Activated gamma-delta T cell treated with Interleukin-2 at 50 U/mL for 16 hours (primary cell): ENCODE data around the gene SLC26A2.
"Not testable (repeated sequence)": the region's sequence is repeated elsewhere in the genome, so short reads cannot be mapped to it uniquely, and the experiment has no call there.

ENCODE experiments used
- DNase-seq: peaks from one replicate; pipeline ENCODE4 v3.0.0-alpha.2; 2020

Gene SLC26A2

GRCh38 chr5:149937610-149938009, 22.9 kb upstream of the SLC26A2 start:
- no peak for DNase-seq

DNA sequence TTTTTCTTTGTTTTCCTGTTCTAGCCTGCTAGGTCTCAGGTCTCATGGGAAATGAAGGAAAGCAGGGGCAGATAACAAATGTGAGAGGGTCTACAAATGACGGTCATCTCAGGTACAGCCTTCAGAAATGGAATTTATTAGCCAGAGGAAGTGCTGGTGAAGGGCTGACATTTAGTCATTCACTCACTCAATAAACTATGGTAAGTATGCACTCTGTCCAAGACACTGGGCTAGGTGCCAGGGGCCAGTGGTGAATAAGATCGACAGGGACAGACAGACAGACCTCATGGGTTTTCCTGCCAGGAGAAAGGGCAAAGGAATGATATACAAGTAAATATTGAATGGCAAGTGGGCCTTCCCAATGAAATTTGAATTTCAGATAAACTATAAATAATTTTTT, 22.3 kb upstream of the SLC26A2 start:
- DNase-seq: no peak

DNA sequence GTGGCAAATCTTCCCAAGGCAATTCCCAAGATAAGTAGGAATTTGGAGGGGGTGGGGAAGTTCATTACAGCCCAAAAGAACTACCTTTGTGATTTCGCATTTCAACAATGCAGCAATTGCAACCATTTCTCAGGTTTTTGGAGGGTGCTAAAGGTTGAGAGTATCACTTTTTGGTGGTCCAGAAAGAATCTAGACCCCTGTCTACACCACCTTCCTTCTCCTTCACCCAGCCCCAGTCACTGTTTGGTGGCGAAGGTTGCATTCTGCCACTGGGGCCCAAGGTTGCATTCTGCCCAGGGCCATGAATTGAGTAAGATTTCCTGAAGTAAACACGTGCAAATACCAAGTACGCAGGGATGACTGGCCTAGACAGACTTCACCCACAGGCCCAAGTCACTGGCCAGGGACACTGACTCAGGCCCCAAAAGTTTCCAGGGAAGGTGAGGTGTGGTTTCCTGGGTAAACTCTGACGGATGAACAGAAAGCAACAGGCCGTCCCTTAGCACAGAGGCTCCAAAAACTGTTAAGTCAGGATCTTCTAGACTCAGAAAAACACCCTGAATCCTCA, 21.7 kb upstream of the SLC26A2 start:
- DNase-seq: no peak

GRCh38 chr5:149939546-149939945, 21.0 kb upstream of the SLC26A2 start:
- no peak for DNase-seq

DNA sequence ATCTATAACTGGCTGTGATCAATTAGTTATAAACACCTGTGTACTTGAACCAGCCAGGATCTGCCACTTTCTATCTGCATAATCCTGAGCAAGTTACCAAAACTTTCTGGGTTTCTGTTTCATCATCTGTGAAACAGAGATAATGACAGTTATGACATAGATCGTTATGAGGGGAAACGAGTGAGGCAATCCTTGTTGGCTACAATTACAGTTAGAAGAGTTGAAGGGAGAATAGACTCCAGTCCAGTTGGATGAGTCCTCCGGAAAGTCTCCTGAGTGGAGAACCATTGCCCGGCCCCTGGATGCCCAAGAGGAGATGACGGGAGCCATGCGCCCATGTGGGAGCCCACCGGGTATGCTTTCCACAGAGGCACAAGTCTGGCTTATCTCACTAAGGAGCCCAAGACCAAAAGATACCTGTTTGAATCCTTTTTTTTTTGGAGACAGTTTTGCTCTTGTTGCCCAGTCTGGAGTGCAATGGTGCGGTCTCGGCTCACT, 20.4 kb upstream of the SLC26A2 start:
- no peak for DNase-seq

- no peak for DNase-seq
Observed at GRCh38 chr5:149940941-149941644, 19.5 kb upstream of the SLC26A2 start.

DNA sequence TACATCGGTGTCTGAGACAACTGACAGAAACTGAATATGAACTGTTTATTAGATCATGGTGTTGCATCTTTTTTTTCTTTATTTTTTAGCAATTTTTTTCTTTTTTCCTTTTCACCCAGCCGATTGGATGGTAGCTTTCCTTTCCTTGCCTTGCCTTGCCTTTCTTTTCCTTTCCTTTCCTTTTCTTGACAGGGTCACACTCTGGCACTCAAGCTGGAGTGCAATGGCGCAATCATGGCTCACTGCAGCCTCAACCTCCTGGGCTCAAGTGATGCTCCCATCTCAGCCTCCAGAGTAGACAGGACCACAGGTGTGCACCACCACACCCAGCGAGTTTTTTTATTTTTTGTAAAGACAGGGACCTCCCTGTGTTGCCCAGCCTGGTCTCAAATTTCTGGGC, 18.8 kb upstream of the SLC26A2 start:
- no peak for DNase-seq

- no peak for DNase-seq
Observed at GRCh38 chr5:149942199-149942598, 18.4 kb upstream of the SLC26A2 start.

GRCh38 chr5:149942741-149943169, 17.8 kb upstream of the SLC26A2 start:
- not testable (repeated sequence) for DNase-seq

DNA sequence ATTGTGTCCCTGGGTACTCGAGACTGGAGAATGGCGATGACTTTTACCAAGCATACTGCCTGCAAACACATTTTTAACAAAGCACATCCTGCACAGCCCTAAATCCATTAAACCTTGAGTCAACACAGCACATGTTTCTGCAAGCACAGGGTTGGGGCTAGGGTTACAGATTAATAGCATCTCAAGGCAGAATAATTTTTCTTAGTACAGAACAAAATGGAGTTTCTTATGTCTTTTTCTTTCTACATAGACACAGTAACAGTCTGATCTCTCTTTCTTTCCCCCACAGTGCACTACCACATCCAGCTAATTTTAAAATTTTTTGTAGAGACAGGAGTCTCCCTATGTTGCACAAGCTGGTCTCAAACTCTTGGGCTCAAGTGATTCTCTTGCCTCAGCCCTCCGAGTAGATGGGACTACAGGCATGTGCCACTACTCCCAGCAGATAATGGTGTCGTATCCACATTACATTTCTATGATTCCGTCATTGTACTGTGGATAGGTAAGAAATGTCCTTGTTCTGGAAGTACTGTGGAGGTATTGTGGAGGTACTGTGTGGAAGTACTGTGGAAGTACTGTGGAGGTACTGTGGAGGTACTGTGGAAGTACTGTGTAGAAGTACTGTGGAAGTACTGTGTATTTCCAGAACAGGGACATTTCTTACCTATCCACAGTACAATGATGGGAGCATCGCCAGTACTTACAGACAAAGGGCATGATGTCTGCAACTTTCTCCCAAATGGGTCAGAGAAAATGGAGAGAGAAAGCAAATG, 17.2 kb upstream of the SLC26A2 start:
- DNase-seq: not testable (repeated sequence)

DNA sequence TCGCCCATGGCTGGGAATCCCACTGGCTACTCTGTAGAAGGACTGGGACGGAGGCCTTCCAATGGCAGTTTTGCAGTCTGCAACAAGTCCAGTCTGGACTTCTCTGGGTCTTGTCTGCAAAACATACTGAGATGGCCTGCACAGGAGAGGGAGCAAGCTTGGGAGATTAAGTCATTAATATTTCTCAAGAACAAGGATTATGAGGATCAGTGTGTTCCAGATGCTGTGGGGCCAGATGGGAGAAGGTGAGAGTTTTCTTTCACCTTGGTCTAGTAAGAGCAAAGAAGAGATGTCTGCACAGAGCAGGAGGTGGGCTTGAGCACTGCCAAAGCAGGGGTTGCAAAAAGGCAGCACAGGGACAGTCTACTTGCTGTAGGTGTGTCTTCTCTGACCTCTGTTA, 15.9 kb upstream of the SLC26A2 start, which contains the start of gene PDE6A:
PDE6A (minus strand) TSS at position 128 of the 400 bp plus-strand sequence; CDS start at position 8, 120 bp downstream.
- no peak for DNase-seq

DNA sequence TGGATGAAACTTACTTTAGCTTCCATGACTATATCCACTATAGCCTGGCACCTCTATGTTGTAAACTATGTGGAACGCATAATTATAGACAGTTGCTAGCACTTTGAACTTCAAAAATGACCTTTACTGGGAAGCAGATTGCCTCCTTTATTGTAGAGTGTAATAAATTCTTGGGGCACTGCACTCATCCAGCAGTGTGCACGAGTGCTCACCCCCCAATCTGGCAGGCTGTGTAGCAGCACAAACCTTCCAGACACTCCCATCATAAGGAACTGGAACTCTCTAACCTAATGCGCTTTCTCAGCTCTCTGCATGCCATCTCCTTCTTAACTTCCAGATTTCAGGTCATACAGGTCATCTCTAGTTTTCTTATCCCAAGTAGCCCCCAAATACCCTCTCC, 14.4 kb upstream of the SLC26A2 start:
- no peak for DNase-seq

DNA sequence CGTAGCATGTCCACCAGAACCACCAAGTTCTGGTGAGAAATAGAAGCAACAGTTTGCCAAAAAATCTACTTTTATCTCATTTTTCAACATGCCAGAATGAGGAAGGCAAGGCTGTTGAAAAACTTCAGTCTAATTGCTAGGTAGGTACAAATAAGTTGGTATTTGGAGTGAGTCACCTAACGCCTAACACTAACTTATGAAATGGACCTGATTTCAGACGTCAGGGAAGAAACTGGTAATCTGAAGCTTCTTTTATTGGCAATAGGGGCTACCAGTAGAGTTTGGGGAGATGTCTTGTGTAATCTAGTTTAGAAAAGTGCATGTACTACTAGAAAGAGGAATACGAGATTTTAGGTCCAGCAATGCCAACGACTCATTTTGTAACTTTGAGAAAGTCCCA, 11.6 kb upstream of the SLC26A2 start:
- no peak for DNase-seq

DNA sequence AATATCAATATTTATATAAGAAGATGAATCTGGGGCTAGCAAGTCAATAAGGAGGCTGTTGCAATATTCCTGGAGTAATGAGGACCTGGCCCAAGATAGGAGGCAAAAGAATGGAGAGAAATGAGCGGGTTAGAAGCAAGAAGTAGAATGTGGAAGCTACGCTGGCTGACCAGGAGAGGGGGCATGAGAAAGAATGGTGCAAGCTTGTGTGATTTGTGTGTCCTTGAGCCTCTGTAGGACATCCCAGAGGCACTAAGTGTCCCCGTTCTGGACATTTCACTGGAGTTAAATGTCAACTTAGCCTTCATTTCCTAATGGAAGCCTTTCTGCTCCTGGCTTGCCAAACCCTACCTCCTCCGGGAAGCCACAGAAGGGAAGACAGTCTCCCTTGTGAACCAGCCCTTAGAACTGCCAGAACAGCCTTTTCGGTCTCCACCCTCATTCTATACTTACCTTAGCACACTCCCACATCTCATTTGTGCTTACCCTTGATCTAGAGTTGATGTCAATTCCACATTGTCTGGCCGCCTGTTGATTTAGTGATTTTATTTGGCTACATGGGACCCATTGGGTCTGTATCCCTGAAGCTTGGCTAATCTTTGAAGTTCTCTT, 9.3 kb upstream of the SLC26A2 start:
- no peak for DNase-seq

DNA sequence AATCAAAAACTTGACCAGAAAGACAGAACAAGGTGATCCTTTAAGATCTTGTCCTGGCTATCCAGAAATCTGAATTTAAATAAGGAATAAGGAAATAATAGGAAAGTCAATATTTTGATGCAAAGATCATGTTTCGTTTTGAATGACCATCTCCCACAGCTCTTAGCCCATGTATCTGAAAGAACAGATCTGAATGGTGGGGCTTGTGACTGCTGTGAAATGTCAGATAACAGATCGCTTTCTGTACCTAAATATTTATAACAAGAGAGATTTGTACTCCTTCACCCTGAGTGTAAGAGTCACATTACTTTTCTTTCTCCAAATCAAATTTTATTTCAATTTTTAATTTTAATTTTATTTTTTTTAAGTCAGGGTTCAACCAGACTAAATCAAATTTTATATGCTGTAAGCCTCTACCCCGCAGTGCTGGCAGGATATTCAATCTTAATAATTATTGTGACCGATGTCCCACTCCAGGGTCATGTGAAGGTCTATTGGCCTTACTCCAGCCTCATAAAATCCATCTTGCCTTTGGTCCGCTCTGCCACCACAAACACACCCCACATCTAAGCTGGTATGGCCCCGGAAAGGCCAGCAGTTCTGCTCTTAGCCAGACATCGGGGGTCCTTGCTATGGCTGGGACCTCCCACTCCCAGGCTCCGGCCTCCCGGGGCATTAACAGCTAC, 7.0 kb upstream of the SLC26A2 start:
- DNase-seq: no peak

GRCh38 chr5:149954798-149955197, 5.8 kb upstream of the SLC26A2 start:
- no peak for DNase-seq

- DNase-seq: no peak
Observed at GRCh38 chr5:149956685-149957084, 3.9 kb upstream of the SLC26A2 start.

GRCh38 chr5:149957855-149958254, 2.7 kb upstream of the SLC26A2 start:
- DNase-seq: no peak

GRCh38 chr5:149959406-149960236, 937 bp upstream of the SLC26A2 start:
- DNase-seq: peak; percentile 9

DNA sequence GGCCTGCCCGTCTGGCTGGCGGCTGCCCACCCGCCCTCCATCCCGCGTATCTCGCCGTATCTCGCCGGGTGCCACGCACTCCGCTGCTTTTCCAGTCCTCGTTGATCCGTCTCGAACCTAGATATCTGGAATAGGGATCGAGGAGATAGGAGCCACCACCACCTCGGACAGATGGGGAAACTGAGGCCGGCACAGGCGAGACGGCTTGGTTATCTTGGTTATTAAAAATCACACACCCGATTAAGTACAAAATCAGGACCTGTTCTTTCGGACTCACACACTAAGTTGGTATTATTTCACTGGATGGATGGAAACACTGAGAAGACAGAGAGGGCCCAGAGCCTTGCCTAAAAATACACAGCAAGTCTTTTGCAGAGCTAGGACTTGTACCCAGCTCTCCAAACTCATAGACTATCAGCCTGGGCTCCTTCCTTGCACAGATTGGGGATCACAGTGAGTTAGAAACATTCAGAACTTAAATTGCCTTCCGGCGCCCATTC, 678 bp downstream of the SLC26A2 start:
- DNase-seq: no peak

GRCh38 chr5:149961957-149962409, 1.4 kb downstream of the SLC26A2 start:
- DNase-seq: no peak
